WI38 (cell line): ENCODE measurements around the gene EFCAB5.
"Not testable (repeated sequence)": the region's sequence is repeated elsewhere in the genome, so short reads cannot be mapped to it uniquely, and the experiment has no call there.

Experiments
- H3K4me3 ChIP-seq: 2 replicates; pipeline ENCODE4 v1.5.1; 2011; ENCODE audit warnings: low read depth, mild to moderate bottlenecking, control low read depth, low read length
- CTCF ChIP-seq: IDR thresholded peaks from 2 replicates; pipeline ENCODE4 v1.5.1; 2012; ENCODE audit warnings: low read depth, mild to moderate bottlenecking, control low read depth, low read length

The EFCAB5 gene

GRCh38 chr17:29941334-29941733 lies at the start of gene EFCAB5:
Gene EFCAB5, plus strand, starts transcription at chr17:29941634. Its CDS starts 163 bp downstream, at chr17:29941797.
- no peak for TF ChIP-seq CTCF
- no peak within 1 kb of the TSS for H3K4me3 ChIP-seq

DNA sequence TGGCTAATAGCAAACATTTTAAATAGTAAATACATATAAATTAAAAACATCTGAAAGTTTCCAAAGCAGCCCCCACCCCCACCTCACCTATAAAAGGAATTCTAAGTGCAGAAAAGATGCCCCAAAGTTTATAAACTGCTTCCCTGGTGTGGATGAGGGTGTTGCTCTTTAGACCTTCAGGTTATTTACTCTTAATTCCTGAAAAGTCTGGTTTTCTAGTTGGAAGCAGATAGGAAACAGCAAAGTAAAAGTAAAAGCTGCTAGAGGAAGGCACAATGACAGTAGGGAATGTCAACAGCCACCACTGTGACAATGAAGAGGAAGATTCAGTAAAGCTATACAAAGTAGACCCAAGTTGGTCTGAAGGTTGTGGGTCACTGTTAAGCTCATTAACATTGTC lies 49.2 kb upstream of the EFCAB5 start:
- H3K4me3 ChIP-seq = no peak overlapping the region
- TF ChIP-seq CTCF = no peak

GRCh38 chr17:29897136-29897535 lies 44.3 kb upstream of the EFCAB5 start:
- not testable (repeated sequence) for H3K4me3 ChIP-seq

DNA sequence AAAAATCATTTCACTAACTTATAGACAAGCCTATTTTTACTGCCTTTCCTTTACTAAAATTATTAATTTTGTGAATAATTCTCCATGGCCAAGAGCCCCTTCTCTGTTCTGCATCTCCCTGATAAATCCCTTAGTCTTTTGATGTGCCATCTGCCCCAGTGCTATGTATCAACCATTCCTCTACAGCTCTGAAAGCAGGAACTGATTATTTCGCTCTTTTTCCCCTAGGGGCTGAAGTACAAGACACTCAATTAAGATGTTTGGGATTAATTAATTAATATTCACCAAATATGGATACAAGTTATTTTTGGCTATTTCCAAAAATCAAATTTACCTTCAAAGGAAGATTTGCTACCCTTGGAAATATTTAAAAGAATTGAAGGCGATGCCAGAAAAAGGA lies 38.0 kb upstream of the EFCAB5 start:
- H3K4me3 ChIP-seq = no peak overlapping the region
- no peak for TF ChIP-seq CTCF

GRCh38 chr17:29905086-29905878 lies 36.2 kb upstream of the EFCAB5 start:
- H3K4me3 ChIP-seq = no peak overlapping the region
- TF ChIP-seq CTCF = no peak

- no peak for TF ChIP-seq CTCF
Observed at GRCh38 chr17:29905879-29906167, 35.6 kb upstream of the EFCAB5 start.

GRCh38 chr17:29906969-29907368 lies 34.5 kb upstream of the EFCAB5 start:
- H3K4me3 ChIP-seq = no peak overlapping the region
- no peak for TF ChIP-seq CTCF

More at GRCh38 chr17:29905879-29906167, 35.6 kb upstream of the EFCAB5 start:
- no peak overlapping the region for H3K4me3 ChIP-seq
